ENCODE data around the gene PGS1. TPM values are rescaled to one million over a fixed set of nuclear protein-coding genes. Genes with fewer than 3 reads are reported as not detected.

Gene PGS1
- total RNA-seq, 1 donor from 2014 or later, result 85.5 TPM

- no peak for DNase-seq (ENCODE audit: low spot score)
- no peaks in the 10 kb centered on the region for H3K9me3 Mint-ChIP-seq (ENCODE audit: unreplicated experiment)
- peak overlapping the region; percentile 23 for H3K27ac Mint-ChIP-seq (ENCODE audit: unreplicated experiment)
Observed at GRCh38 chr17:78364436-78365281, 13.8 kb upstream of the PGS1 start.

GRCh38 chr17:78365561-78366108 lies 12.8 kb upstream of the PGS1 start:
- DNase-seq (ENCODE audit: low spot score), result peak; percentile 57
- Mint-ChIP-seq H3K9me3 (ENCODE audit: unreplicated experiment) (no peaks in the 10 kb centered on the region), H3K27ac (ENCODE audit: unreplicated experiment) (peak overlapping the region; percentile 95), H3K4me1 (ENCODE audit: unreplicated experiment) (peaks cover 33% of the 10 kb centered on the region), H3K4me3 (ENCODE audit: unreplicated experiment) (peak overlapping the region; percentile 21), H3K27me3 (ENCODE audit: unreplicated experiment) (peaks cover 5% of the 10 kb centered on the region), H3K36me3 (ENCODE audit: low read depth, unreplicated experiment) (no peaks in the 10 kb centered on the region)
- TF ChIP-seq, protein P1, sequence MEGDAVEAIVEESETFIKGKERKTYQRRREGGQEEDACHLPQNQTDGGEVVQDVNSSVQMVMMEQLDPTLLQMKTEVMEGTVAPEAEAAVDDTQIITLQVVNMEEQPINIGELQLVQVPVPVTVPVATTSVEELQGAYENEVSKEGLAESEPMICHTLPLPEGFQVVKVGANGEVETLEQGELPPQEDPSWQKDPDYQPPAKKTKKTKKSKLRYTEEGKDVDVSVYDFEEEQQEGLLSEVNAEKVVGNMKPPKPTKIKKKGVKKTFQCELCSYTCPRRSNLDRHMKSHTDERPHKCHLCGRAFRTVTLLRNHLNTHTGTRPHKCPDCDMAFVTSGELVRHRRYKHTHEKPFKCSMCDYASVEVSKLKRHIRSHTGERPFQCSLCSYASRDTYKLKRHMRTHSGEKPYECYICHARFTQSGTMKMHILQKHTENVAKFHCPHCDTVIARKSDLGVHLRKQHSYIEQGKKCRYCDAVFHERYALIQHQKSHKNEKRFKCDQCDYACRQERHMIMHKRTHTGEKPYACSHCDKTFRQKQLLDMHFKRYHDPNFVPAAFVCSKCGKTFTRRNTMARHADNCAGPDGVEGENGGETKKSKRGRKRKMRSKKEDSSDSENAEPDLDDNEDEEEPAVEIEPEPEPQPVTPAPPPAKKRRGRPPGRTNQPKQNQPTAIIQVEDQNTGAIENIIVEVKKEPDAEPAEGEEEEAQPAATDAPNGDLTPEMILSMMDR (IDR thresholded peaks at IDR 0.05; ENCODE audit: unreplicated experiment), result no peak

More at GRCh38 chr17:78364436-78365281, 13.8 kb upstream of the PGS1 start:
- Mint-ChIP-seq H3K27me3 (ENCODE audit: unreplicated experiment) (peaks cover 5% of the 10 kb centered on the region), H3K4me3 (ENCODE audit: unreplicated experiment) (peak overlapping the region; percentile 33), H3K4me1 (ENCODE audit: unreplicated experiment) (peaks cover 28% of the 10 kb centered on the region), H3K36me3 (ENCODE audit: low read depth, unreplicated experiment) (no peaks in the 10 kb centered on the region)
- TF ChIP-seq, protein P1 (IDR thresholded peaks at IDR 0.05; ENCODE audit: unreplicated experiment), result no peak

DNA sequence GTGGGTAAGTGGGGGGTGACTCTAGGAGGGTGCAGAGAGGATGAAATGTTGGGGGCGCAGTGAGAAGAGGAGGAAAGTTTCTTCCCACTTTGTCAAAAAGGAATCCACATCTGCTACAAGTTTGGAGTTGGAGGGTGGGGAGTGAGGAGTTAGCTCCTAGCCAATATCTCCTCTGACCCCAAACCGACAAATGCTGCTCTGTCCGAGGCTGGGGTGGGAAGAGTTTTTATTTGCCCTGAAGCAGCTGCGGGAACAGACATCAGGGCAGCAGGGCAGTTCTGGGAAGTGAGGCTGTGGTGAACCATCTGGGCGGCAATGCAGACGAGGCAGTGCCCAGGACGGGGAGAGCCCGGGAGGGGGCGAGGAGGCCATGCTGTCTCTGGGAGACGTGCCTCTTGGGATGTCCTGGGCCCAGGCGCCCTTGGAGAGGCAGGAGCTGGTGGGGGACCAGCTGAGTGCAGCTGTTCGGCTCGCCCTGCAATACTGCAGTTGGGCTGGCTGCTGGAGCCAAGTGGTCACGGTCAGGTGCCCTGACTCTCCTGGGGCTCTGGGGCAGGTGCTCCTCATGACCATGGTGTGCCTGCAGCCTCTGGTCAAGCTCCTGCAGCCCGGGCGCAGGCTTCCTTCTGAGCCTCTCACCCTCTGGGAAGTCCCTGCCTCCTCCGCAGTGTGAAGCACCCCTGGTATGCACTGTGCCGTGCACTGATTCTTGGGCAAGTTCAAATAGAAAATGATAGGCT lies 12.2 kb upstream of the PGS1 start:
- Mint-ChIP-seq H3K36me3 (ENCODE audit: low read depth, unreplicated experiment) (no peaks in the 10 kb centered on the region), H3K4me3 (ENCODE audit: unreplicated experiment) (peak overlapping the region; percentile 21), H3K27me3 (ENCODE audit: unreplicated experiment) (peaks cover 5% of the 10 kb centered on the region), H3K27ac (ENCODE audit: unreplicated experiment) (peak overlapping the region; percentile 95), H3K4me1 (ENCODE audit: unreplicated experiment) (peaks cover 29% of the 10 kb centered on the region), H3K9me3 (ENCODE audit: unreplicated experiment) (no peaks in the 10 kb centered on the region)
- TF ChIP-seq, protein P1 (IDR thresholded peaks at IDR 0.05; ENCODE audit: unreplicated experiment), result no peak
- no peak for DNase-seq (ENCODE audit: low spot score)

DNA sequence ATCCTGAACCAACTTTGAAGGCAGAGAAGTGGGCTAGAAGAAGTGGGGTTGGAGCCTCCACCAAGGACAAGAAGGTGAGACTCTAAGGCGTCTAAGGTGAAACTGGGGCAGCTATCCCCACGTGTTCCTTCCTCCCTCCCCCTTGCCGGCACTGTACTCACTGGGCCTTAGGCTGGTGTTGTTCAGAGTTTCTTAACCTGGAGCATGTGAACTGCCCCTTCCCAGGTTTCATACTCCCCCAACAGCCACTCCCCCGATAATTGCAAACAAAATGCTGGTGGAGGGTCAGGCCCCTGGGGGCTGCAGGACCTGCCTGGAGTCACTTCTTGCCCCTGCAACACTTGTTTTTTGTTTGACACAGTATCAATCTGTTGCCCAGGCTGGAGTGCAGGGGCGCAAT lies 11.3 kb upstream of the PGS1 start:
- H3K4me1 Mint-ChIP-seq (ENCODE audit: unreplicated experiment), result peaks cover 25% of the 10 kb centered on the region
- no peak overlapping the region for H3K27ac Mint-ChIP-seq (ENCODE audit: unreplicated experiment)
- no peaks in the 10 kb centered on the region for H3K9me3 Mint-ChIP-seq (ENCODE audit: unreplicated experiment)

More for the DNA sequence above, 11.3 kb upstream of the PGS1 start:
- H3K36me3 Mint-ChIP-seq (ENCODE audit: low read depth, unreplicated experiment), result no peaks in the 10 kb centered on the region
- no peak for DNase-seq (ENCODE audit: low spot score)
- TF ChIP-seq, protein P1 (IDR thresholded peaks at IDR 0.05; ENCODE audit: unreplicated experiment), result no peak
- peaks cover 3% of the 10 kb centered on the region for H3K27me3 Mint-ChIP-seq (ENCODE audit: unreplicated experiment)
- H3K4me3 Mint-ChIP-seq (ENCODE audit: unreplicated experiment), result no peak overlapping the region

Data from endothelial cell (in vitro differentiated cells).